ENCODE measurements around the gene TELO2.
"Not testable (repeated sequence)": the region's sequence is repeated elsewhere in the genome, so short reads cannot be mapped to it uniquely, and the experiment has no call there.

The TELO2 gene

DNA sequence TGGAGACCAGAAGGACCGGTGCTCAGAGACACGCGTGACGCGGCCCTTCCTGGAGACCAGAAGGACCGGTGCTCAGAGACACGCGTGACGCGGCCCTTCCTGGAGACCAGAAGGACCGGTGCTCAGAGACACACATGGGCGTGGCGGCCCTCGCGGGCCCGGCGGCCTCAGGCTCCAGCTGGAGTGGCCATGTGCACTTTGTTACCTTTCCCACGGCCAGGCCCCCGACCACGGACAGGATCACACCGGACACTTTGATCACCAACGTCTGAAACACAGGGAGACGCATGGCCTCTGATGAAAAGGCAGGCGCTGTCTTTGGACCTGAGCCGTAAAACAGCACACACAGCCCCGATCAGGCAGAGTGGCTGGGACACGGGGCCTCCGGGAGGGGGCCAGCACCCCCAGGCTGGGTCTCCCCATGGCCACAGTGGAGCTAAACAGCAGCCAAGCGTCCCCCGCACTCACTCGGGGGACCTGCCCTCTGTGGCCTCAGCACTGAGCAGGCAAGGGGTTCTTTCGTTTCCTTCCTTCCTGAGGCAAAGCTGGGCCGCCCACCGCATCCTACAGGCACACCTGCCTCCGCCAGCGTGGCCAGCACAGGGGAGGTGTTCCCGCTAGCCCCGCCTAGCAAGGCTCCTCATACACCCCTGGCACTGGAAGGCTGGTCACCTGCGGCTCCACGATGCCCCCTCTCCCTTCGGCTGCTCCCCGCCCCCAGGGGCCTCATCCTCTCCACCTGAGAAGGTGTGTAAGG is 35.5 kb upstream of the TELO2 start:
- no peak for DNase-seq (ENCODE audit: low read depth, low spot score)

DNA sequence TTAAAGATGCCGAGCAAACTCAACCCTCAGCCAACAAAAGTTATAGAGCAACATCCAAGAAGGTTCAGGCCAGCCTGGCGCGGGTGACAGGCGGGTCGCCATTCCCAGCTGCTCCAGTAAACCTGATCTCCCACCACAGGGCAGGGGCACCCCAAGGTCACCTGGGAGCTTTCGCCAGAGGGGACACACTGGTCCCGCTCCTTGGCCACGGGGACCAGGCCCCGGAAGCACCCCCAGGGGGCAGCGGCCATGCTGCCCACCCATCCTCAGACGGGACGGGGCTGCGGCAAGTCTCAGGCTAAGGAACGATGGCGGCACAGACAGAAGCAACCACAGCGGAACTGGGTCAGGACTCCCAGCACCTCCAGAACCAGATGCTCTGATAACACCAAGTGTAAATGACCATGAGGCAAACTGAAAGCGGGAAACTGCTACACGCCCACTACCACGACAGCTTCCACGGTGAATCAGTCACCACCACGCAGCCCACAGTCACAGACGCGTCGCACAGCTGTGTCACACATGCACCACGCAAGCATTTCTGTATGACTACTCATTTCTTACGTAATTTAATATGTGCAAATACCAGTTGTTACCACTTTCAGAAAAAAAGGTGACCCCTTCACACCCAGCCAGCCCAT is 34.7 kb upstream of the TELO2 start:
- no peak for DNase-seq (ENCODE audit: low read depth, low spot score)

DNA sequence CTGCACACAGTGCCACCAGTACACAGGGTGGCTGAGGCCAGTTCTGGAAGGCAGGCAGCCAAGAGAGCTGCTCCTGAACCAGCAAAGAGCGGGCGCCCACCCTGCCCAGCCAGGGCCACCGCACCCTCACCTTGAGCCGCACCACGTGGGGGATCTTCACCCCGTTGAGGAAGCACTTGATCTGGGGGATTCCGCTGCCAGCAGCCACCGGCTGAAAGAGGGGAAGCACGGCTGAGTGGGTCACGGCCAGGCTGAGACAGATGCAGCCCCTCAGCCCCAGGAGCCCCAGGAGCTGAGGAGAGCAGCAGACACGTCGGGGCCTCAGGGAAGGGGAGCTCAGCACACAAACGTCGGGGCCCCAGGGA is 34.2 kb upstream of the TELO2 start:
- no peak for DNase-seq (ENCODE audit: low read depth, low spot score)

DNA sequence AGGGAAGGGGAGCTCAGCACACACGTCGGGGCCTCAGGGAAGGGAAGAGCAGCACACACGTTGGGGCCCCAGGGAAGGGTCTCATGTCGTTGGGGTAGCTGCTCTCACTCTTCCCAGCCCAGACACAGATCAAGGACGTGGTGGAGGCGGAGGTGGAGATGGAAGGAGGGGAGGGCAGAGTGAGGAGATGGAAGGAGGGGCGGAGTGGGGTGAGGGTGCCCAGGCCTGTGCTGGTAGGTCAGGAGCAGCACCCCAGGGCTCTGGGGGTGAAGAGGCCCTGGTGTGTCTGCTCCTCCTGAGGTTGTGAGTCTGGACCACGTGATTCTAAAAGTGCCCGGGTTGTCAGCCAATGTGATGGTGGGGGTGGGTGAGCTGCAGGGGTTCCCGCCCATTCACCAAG is 33.2 kb upstream of the TELO2 start:
- DNase-seq (ENCODE audit: low read depth, low spot score) = no peak

DNA sequence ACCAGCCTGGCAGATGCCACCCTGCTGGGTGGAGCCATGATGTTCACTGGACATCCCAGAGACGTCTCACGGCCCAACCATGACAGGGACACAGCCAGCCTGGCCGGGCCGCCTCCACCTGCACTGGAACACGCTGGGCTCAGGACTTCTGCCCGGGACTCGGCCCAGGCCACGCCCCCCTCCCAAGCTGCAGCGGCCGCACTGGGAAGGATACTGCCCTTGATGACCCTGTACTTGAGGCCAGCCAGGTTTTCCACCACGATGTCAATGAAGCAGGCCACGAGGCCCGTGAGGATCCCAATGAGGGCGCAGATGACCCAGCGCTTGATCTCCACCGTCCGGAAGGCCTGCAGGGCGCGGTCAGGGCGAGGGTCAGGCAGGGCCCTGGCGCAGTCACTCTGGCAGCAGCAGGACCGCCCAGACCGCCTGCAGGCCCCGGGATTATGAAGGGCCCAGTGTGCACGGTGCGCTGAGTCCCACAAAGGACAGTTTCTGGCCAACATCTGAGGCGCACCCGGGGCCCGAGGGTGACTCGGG is 32.5 kb upstream of the TELO2 start:
- DNase-seq (ENCODE audit: low read depth, low spot score) = no peak

DNA sequence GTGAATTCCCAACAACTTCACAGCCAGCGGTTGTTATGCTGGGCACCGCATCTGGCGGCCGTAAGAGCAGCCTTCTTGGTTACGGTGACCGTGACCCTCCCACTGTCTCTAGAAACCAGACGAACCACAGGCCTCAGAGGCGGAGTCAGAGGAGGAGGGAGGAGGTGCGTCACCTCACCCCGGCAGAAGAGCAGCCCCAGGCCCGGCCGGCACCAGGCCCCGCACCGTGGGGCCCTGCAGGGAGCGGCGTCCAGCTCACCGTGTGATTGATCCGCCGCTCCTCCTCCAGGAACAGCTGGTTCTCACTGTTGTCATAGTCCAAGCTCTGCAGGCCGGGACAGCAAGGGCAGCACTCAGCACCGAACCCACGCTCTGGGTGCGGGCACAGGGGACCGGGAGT is 32.0 kb upstream of the TELO2 start:
- DNase-seq (ENCODE audit: low read depth, low spot score) = no peak

- DNase-seq (ENCODE audit: low read depth, low spot score) = no peak
Measured at GRCh38 chr16:1464196-1464893, 28.8 kb upstream of the TELO2 start.

DNA sequence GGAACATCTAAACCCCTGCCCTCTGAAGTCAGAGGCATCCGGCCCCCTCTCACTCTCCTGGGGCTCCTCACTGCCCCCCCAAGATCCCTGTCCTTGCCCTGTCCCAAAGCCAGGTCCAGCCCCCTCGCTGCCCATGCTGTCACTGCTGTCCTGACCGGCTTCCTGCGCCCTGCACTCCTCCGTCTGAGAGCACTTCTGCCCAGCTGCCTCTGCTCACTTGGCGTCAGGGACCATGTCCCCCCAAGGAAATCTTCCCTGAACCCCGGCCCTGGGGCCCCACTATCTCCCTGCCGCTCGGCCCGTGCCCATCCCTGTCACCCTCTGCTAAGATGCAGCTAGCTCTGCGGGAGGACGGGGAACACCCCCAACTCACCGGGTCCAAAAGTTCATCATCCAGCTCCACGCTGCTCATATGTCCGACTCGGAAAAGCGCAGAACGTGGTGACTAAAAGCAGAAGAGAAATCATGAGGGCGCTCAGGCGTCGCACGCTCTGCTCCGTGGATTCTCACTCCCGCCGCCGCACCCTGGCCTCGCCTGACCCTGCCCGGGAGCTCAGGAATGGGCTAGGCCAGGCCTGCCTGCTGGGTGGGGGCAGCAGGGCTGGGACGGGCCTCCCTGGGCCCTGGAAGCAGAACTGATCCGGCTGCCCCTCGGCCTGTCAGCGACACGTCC is 28.1 kb upstream of the TELO2 start:
- DNase-seq (ENCODE audit: low read depth, low spot score) = no peak

GRCh38 chr16:1465567-1465915 is 27.6 kb upstream of the TELO2 start:
- no peak for DNase-seq (ENCODE audit: low read depth, low spot score)

DNA sequence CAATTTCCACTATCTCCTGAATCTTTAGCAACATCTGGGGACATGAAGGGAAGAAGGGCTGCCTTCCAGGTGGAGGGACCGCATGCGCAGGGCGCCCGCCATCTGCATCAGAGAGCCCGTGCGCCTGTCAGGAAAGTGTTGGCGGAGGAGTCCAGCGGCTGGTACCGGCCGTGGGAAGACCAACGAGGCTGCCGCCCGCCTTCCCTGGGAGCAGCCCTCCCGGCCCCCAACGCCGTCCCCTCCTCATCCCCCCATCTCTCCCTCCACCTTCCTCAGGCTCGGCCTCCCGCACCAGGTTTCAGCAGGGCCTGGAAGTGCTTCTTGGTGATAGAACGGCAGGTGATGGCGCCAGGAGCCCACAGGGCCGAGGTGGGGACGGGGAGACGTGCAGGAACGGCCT is 27.1 kb upstream of the TELO2 start:
- no peak for DNase-seq (ENCODE audit: low read depth, low spot score)

DNA sequence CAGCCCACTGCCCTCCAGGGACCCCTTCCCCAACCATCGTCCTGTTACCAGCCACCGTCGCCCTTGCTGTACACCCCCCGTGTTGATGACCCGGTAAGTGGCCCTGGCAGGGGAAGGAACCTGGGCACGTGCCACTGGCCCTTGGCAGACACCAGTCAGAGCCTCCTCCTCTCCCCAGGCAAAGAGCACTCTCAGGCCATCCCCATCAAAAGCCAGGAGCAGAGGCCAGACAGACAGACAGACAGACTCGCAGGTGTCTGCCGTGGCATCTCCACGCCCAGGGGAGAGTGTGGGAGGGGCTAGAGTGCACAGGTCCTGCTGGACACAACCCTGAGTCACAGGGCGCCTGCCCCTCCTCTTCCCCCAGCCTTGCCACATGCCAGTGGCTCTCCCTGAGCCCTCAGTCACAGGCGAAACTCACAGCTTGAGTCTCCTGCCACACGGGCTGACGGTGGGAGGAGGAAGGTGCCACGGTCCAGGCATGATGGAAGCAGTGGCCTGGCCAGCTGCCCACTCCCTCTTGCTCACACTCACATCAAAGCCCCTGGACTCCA is 26.1 kb upstream of the TELO2 start:
- DNase-seq (ENCODE audit: low read depth, low spot score) = no peak

GRCh38 chr16:1468426-1468810 is 24.7 kb upstream of the TELO2 start:
- DNase-seq (ENCODE audit: low read depth, low spot score) = no peak

GRCh38 chr16:1469141-1469540 is 24.0 kb upstream of the TELO2 start:
- not testable (repeated sequence) for DNase-seq (ENCODE audit: low read depth, low spot score)

- DNase-seq (ENCODE audit: low read depth, low spot score) = no peak
Measured at GRCh38 chr16:1469693-1470201, 23.4 kb upstream of the TELO2 start.

- DNase-seq (ENCODE audit: low read depth, low spot score) = no peak
Measured at GRCh38 chr16:1470481-1471251, 22.5 kb upstream of the TELO2 start.

DNA sequence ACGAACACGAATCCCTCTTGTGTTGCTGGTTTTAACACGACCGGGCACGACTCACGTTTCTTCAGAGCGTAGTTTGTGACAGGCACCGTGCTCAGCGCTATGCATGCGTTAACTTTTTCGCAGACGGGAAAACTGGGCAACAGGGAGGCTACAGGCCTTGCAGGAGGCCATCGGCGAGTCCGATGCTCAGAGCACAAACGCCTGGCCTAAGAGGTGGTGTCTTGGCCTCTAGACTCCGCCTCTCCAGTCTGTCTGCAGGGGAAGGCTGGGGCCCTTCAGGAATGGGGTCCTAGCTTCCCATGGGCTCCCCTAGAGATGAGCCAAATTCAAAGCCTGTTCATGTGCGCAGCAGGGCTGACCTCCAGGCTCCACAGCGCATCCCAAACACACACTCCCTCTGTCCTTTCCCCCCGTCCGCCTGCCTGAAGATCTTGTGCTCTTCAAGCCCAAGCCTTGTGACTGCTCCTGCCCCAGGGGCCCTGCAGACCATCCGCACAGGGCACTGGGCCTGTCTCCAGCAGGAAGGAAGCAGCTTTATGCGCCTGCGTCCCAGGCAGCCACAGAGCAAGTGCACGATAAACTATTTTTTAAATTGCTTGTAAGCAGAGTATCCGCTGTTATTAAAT is 21.5 kb upstream of the TELO2 start:
- DNase-seq (ENCODE audit: low read depth, low spot score) = no peak

GRCh38 chr16:1472974-1473373 is 20.2 kb upstream of the TELO2 start:
- DNase-seq (ENCODE audit: low read depth, low spot score) = no peak

GRCh38 chr16:1474082-1474795 is 18.9 kb upstream of the TELO2 start:
- DNase-seq (ENCODE audit: low read depth, low spot score) = no peak

- peak; percentile 78 for DNase-seq (ENCODE audit: low read depth, low spot score)
Measured at GRCh38 chr16:1474796-1475551, 18.2 kb upstream of the TELO2 start, which contains the start of gene CLCN7. TSS of gene CLCN7 (minus strand) at chr16:1475028. CDS start at chr16:1474974, 54 bp downstream.
